ENCODE data around the gene KCNK13. TPM values are rescaled to one million over a fixed set of nuclear protein-coding genes. Genes with fewer than 3 reads are reported as not detected.
"Not testable (repeated sequence)": the region's sequence is repeated elsewhere in the genome, so short reads cannot be mapped to it uniquely, and the experiment has no call there.

The KCNK13 gene
- total RNA-seq, 1 experiment from 2014 or later, result 0.17 TPM

DNA sequence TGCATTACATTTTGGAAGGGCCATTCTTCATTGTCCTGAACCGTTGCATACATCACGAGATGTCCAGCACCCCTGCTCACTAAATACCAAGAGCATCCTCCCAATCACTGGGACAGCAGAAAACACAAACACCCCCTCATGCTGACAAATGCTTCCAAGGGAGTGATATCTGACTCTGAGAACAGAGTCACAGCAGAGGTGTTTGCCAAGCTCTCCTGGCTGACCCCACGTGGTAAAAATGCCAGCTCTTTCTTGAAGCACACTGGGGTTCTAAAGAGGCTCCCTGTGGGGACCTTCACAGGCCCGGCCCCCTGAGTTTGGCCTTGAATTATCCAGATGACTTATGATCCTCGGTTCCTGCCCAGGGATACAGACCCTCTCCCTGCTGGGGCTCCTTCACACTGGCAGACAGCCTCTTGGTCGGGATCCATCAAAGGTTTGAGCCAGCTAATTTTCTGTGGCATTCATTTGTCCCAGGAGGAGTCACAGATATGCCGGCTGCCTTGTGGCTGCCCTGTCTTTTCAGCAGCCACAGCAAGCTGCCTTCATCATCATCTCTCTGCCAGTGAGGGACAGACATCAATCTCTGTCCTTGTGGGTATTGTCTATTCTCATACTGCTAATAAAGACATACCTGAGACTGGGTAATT, 151.4 kb downstream of the KCNK13 start:
- Mint-ChIP-seq H3K4me1 (no peaks in the 10 kb centered on the region), H3K36me3 (peaks cover 19% of the 10 kb centered on the region), H3K27ac (no peak overlapping the region), H3K4me3 (no peak overlapping the region), H3K9me3 (peaks cover 41% of the 10 kb centered on the region), H3K27me3 (ENCODE audit: low read depth) (peaks cover 29% of the 10 kb centered on the region)
- ChIA-PET CTCF (no interaction called here), POLR2A (no interaction called here)
- TF ChIP-seq USF2 (CRISPR knock-in tag; IDR thresholded peaks at IDR 0.05), result no peak
- no peak for ATAC-seq
- no peak for DNase-seq (ENCODE audit: low spot score)

DNA sequence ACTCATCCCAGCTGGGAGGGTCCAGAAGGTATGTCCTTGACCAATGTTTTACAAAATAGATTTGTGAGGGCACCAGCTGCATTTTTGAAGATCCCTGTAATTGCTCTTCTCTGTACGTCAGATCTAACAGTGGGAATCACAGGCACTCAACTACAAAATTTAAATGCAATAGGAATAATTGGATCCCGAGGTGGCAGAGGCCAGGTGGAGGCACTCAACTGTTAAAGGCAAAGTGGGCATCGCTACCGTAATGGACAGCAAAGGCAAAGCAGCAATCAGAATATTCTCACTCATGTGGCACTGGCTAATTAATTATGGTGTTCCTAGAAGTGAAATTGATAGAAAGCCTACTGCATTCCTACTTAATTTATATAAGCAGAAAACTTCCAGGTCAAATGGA, 166.7 kb downstream of the KCNK13 start:
- no peak for ATAC-seq
- POLR2A ChIA-PET, result no interaction called here

GRCh38 chr14:90229942-90230341, 168.1 kb downstream of the KCNK13 start:
- ATAC-seq; H3K27ac Mint-ChIP-seq; DNase-seq (ENCODE audit: low spot score); H3K36me3 Mint-ChIP-seq; CTCF ChIA-PET; H3K4me3 Mint-ChIP-seq; POLR2A ChIA-PET; H3K4me1 Mint-ChIP-seq: not testable (repeated sequence)
- Mint-ChIP-seq H3K9me3 (peaks cover 11% of the 10 kb centered on the region), H3K27me3 (ENCODE audit: low read depth) (peaks cover 46% of the 10 kb centered on the region)

More for the DNA sequence above, 166.7 kb downstream of the KCNK13 start:
- CTCF ChIA-PET, result no interaction called here
- DNase-seq (ENCODE audit: low spot score), result no peak
- Mint-ChIP-seq H3K4me1 (no peaks in the 10 kb centered on the region), H3K9me3 (peaks cover 19% of the 10 kb centered on the region), H3K36me3 (no peaks in the 10 kb centered on the region), H3K4me3 (no peak overlapping the region), H3K27me3 (ENCODE audit: low read depth) (peaks cover 33% of the 10 kb centered on the region), H3K27ac (no peak overlapping the region)
- TF ChIP-seq, protein P1, sequence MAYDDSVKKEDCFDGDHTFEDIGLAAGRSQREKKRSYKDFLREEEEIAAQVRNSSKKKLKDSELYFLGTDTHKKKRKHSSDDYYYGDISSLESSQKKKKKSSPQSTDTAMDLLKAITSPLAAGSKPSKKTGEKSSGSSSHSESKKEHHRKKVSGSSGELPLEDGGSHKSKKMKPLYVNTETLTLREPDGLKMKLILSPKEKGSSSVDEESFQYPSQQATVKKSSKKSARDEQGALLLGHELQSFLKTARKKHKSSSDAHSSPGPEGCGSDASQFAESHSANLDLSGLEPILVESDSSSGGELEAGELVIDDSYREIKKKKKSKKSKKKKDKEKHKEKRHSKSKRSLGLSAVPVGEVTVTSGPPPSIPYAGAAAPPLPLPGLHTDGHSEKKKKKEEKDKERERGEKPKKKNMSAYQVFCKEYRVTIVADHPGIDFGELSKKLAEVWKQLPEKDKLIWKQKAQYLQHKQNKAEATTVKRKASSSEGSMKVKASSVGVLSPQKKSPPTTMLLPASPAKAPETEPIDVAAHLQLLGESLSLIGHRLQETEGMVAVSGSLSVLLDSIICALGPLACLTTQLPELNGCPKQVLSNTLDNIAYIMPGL (CRISPR knock-in tag; IDR thresholded peaks at IDR 0.05), result no peak
- TF ChIP-seq AR (CRISPR knock-in tag; IDR thresholded peaks at IDR 0.05), result no peak
- TF ChIP-seq, protein P2, sequence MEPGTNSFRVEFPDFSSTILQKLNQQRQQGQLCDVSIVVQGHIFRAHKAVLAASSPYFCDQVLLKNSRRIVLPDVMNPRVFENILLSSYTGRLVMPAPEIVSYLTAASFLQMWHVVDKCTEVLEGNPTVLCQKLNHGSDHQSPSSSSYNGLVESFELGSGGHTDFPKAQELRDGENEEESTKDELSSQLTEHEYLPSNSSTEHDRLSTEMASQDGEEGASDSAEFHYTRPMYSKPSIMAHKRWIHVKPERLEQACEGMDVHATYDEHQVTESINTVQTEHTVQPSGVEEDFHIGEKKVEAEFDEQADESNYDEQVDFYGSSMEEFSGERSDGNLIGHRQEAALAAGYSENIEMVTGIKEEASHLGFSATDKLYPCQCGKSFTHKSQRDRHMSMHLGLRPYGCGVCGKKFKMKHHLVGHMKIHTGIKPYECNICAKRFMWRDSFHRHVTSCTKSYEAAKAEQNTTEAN (CRISPR knock-in tag; IDR thresholded peaks at IDR 0.05), result no peak
- TF ChIP-seq GTF2I (CRISPR knock-in tag; conservative IDR thresholded peaks at IDR 0.05), result no peak
- no peak for TF ChIP-seq NFE2L1 (CRISPR knock-in tag; IDR thresholded peaks at IDR 0.05)
- TF ChIP-seq ZNF396 (CRISPR knock-in tag; IDR thresholded peaks at IDR 0.05; ENCODE audit: borderline replicate concordance), result no peak

Other genes starting within 250 kb of the KCNK13 start
- 15.5 to 18.8 TPM (median 18.0 TPM) in 3 replicates for gene EFCAB11, start 107.3 kb upstream of the KCNK13 start, total RNA-seq (2021)
- 54.2 to 59.8 TPM (median 57.3 TPM) in 3 replicates for gene TDP1, start 106.1 kb upstream of the KCNK13 start, total RNA-seq (2021)
- gene PSMC1, start 194.6 kb downstream of the KCNK13 start, total RNA-seq (2021), result 75.9 to 92.8 TPM (median 88.9 TPM) in 3 replicates